GM12874 (cell line): ENCODE measurements around the gene KHDC4.

ENCODE experiments used
- CTCF ChIP-seq: IDR thresholded peaks from 2 replicates; pipeline ENCODE4 v1.5.1; 2011; ENCODE audit warnings: low read depth, mild to moderate bottlenecking, control low read depth, low read length, moderate library complexity; ENCODE audit not compliant: insufficient read depth

KHDC4 gene

GRCh38 chr1:155973723-155974122 lies 39.5 kb upstream of the KHDC4 start:
- TF ChIP-seq CTCF: no peak

GRCh38 chr1:155971910-155972809 lies 37.9 kb upstream of the KHDC4 start:
- TF ChIP-seq CTCF: no peak

- TF ChIP-seq CTCF: no peak
These were observed 36.4 kb upstream of the KHDC4 start for GRCh38 chr1:155970531-155971167.

GRCh38 chr1:155969377-155969791 lies 35.2 kb upstream of the KHDC4 start:
- TF ChIP-seq CTCF: no peak

- no peak for TF ChIP-seq CTCF
These were observed 34.5 kb upstream of the KHDC4 start for GRCh38 chr1:155968670-155969069.

GRCh38 chr1:155968051-155968400 lies 33.8 kb upstream of the KHDC4 start:
- no peak for TF ChIP-seq CTCF

GRCh38 chr1:155967341-155968050 lies 33.3 kb upstream of the KHDC4 start:
- TF ChIP-seq CTCF: no peak
